CD4-positive, CD25-positive, alpha-beta regulatory T cell (primary cell): ENCODE measurements around the gene CERK. TPM values are rescaled to one million over a fixed set of nuclear protein-coding genes. Genes with fewer than 3 reads are reported as not detected.
A peak's percentile ranks its signal among the peaks of the same experiment; 100 is the strongest.

Experiments used
- ATAC-seq, 2 donors: fragments of 150-1000 bp; cut with Tn5 transposase; one replicate each; pipeline ENCODE4 v1.10.0; 2021; ENCODE audit warnings: low read depth in 2 of 2, moderate number of reproducible peaks in 2 of 2, moderate library complexity in 1 of 2
- DNase-seq, 3 donors: peaks; one replicate each; pipeline versions ENCODE4 v3.0.0 to v3.0.0-alpha.2; 2012 to 2022; ENCODE audit warnings: mixed read lengths in 1 of 3
- H3K27ac ChIP-seq: one replicate; pipeline ENCODE4 v1.7.0; 2013; ENCODE audit warnings: mild to moderate bottlenecking, low read length; ENCODE audit not compliant: insufficient read depth, poor library complexity, severe bottlenecking
- H3K27me3 ChIP-seq: one replicate; pipeline ENCODE4 v1.7.0; 2013; ENCODE audit warnings: low read length; ENCODE audit not compliant: control insufficient read depth, insufficient read depth
- H3K36me3 ChIP-seq: one replicate; pipeline ENCODE4 v1.7.0; 2013; ENCODE audit warnings: mild to moderate bottlenecking, low read length, moderate library complexity; ENCODE audit not compliant: control insufficient read depth, insufficient read depth
- H3K4me1 ChIP-seq: 2 replicates; pipeline ENCODE4 v1.7.0; 2013; ENCODE audit warnings: mild to moderate bottlenecking, low read length; ENCODE audit not compliant: insufficient read depth, control insufficient read depth, poor library complexity, severe bottlenecking
- H3K4me3 ChIP-seq: one replicate; pipeline ENCODE4 v1.7.0; 2013; ENCODE audit warnings: low read depth, mild to moderate bottlenecking, low read length, moderate library complexity
- H3K9me3 ChIP-seq, 2 experiments: 1 replicate in 1 of 2; 2 replicates in 1 of 2; pipeline ENCODE4 v1.7.0; 2013; ENCODE audit warnings: low read length in 2 of 2, mild to moderate bottlenecking in 1 of 2, moderate library complexity in 1 of 2; ENCODE audit not compliant: control insufficient read depth in 2 of 2
- H3K27ac Mint-ChIP-seq, 3 donors: one replicate each; pipeline ENCODE4 v1.8.0; 2020 to 2022; ENCODE audit warnings: mild to moderate bottlenecking in 3 of 3, mixed read lengths in 3 of 3, moderate library complexity in 2 of 3
- H3K27me3 Mint-ChIP-seq: one replicate; pipeline ENCODE4 v1.8.0; 2022; ENCODE audit warnings: mild to moderate bottlenecking, mixed read lengths
- H3K36me3 Mint-ChIP-seq: one replicate; pipeline ENCODE4 v1.8.0; 2020; ENCODE audit warnings: mixed read lengths
- H3K4me1 Mint-ChIP-seq, 4 donors: one replicate each; pipeline ENCODE4 v1.8.0; 2020 to 2022; ENCODE audit warnings: mixed read lengths in 4 of 4, mild to moderate bottlenecking in 1 of 4
- H3K4me3 Mint-ChIP-seq, 4 donors: one replicate each; pipeline ENCODE4 v1.8.0; 2020 to 2022; ENCODE audit warnings: mild to moderate bottlenecking in 4 of 4, mixed read lengths in 4 of 4, moderate library complexity in 3 of 4
- H3K9me3 Mint-ChIP-seq, 7 donors: one replicate each; pipeline ENCODE4 v1.8.0; 2020 to 2022; ENCODE audit warnings: mixed read lengths in 7 of 7, mild to moderate bottlenecking in 3 of 7, moderate library complexity in 2 of 7
- polyA plus RNA-seq, 4 donors: library from polyadenylated mRNA; unstranded; fragments of 300-500 nt; fragmentation: Illumina TruSeq; gene quantifications; one replicate each; pipeline ENCODE4 v1.2.3, GENCODE V29; 2021
- total RNA-seq: library from RNA; stranded (reverse); gene quantifications from one replicate; pipeline ENCODE4 v1.2.3, GENCODE V29; 2022

Gene CERK
- total and polyA plus RNA-seq, 5 donors from 2014 or later: 75.5 to 105 (median 85.3) TPM

GRCh38 chr22:46752286-46752987 lies 14.4 kb upstream of the CERK start:
- peaks cover 34% of the 10 kb centered on the region for H3K4me1 ChIP-seq
- Mint-ChIP-seq H3K4me1 (peaks cover 5 to 39% (median 24%) of the 10 kb centered on the region in 4 donors), H3K4me3 (no peak overlapping the region), H3K36me3 (peaks cover 5% of the 10 kb centered on the region), H3K9me3 (peaks cover 0 to 5% (median 0%) of the 10 kb centered on the region in 7 donors), H3K27ac (peak overlapping the region in 1 of 3 donors; percentile 89), H3K27me3 (no peaks in the 10 kb centered on the region)
- no peak for DNase-seq
- H3K36me3 ChIP-seq: no peaks in the 10 kb centered on the region
- H3K4me3 ChIP-seq: no peak overlapping the region
- ATAC-seq: no peak
- H3K27ac ChIP-seq: no peak overlapping the region
- H3K27me3 ChIP-seq: no peaks in the 10 kb centered on the region
- peaks cover 0 to 11% of the 10 kb centered on the region in 2 experiments for H3K9me3 ChIP-seq

GRCh38 chr22:46750863-46751443 lies 12.9 kb upstream of the CERK start:
- H3K27me3 Mint-ChIP-seq: no peaks in the 10 kb centered on the region

GRCh38 chr22:46750530-46750800 lies 12.4 kb upstream of the CERK start:
- no peaks in the 10 kb centered on the region for H3K36me3 Mint-ChIP-seq
- H3K36me3 ChIP-seq: no peaks in the 10 kb centered on the region
- no peak overlapping the region for H3K4me3 ChIP-seq
- H3K27ac ChIP-seq: peak overlapping the region; percentile 65
- no peak for ATAC-seq
- H3K9me3 ChIP-seq: no peaks in the 10 kb centered on the region
- peak overlapping the region; percentile 94 to 100 (median 96) for H3K27ac Mint-ChIP-seq
- H3K27me3 ChIP-seq: no peaks in the 10 kb centered on the region
- H3K9me3 Mint-ChIP-seq: no peaks in the 10 kb centered on the region
- H3K4me1 ChIP-seq: peaks cover 34% of the 10 kb centered on the region
- no peak for DNase-seq
- no peaks in the 10 kb centered on the region for H3K27me3 Mint-ChIP-seq
- H3K4me3 Mint-ChIP-seq: peak overlapping the region in 2 of 4 donors; percentile 69 to 83
- H3K4me1 Mint-ChIP-seq: peaks cover 5 to 39% (median 20%) of the 10 kb centered on the region in 4 donors

More at GRCh38 chr22:46750863-46751443, 12.9 kb upstream of the CERK start:
- Histone ChIP-seq H3K4me3 (no peak overlapping the region), H3K27ac (no peak overlapping the region), H3K4me1 (peaks cover 34% of the 10 kb centered on the region), H3K27me3 (no peaks in the 10 kb centered on the region), H3K36me3 (no peaks in the 10 kb centered on the region), H3K9me3 (peaks cover 0 to 2% of the 10 kb centered on the region in 2 experiments)
- Mint-ChIP-seq H3K4me3 (no peak overlapping the region), H3K27ac (peak overlapping the region; percentile 94 to 100 (median 96)), H3K9me3 (no peaks in the 10 kb centered on the region), H3K36me3 (no peaks in the 10 kb centered on the region), H3K4me1 (peaks cover 5 to 39% (median 20%) of the 10 kb centered on the region in 4 donors)
- ATAC-seq (no peak), DNase-seq (no peak)

- Mint-ChIP-seq H3K9me3 (no peaks in the 10 kb centered on the region), H3K4me3 (peak overlapping the region; percentile 78 to 87 (median 83)), H3K27ac (peak overlapping the region; percentile 94 to 100 (median 96)), H3K36me3 (no peaks in the 10 kb centered on the region), H3K27me3 (no peaks in the 10 kb centered on the region), H3K4me1 (peaks cover 5 to 39% (median 20%) of the 10 kb centered on the region in 4 donors)
- no peaks in the 10 kb centered on the region for H3K27me3 ChIP-seq
- H3K4me1 ChIP-seq: peaks cover 34% of the 10 kb centered on the region
- ATAC-seq (no peak), DNase-seq (no peak)
- no peaks in the 10 kb centered on the region for H3K9me3 ChIP-seq
- H3K36me3 ChIP-seq: no peaks in the 10 kb centered on the region
- peak overlapping the region; percentile 65 for H3K27ac ChIP-seq
- H3K4me3 ChIP-seq: peak overlapping the region; percentile 72
These were observed 11.9 kb upstream of the CERK start for GRCh38 chr22:46749682-46750529.

- H3K4me1 ChIP-seq: peaks cover 29% of the 10 kb centered on the region
- Mint-ChIP-seq H3K27ac (peak overlapping the region; percentile 94 to 100 (median 96)), H3K27me3 (no peaks in the 10 kb centered on the region), H3K9me3 (no peaks in the 10 kb centered on the region), H3K4me3 (peak overlapping the region; percentile 78 to 87 (median 83)), H3K4me1 (peaks cover 5 to 35% (median 19%) of the 10 kb centered on the region in 4 donors), H3K36me3 (no peaks in the 10 kb centered on the region)
- H3K9me3 ChIP-seq: no peaks in the 10 kb centered on the region
- ATAC-seq (peak; percentile 94 to 96), DNase-seq (peak in 2 of 3 donors; percentile 66 to 91)
- H3K36me3 ChIP-seq: no peaks in the 10 kb centered on the region
- peak overlapping the region; percentile 65 for H3K27ac ChIP-seq
- no peaks in the 10 kb centered on the region for H3K27me3 ChIP-seq
- H3K4me3 ChIP-seq: peak overlapping the region; percentile 72
These were observed 11.0 kb upstream of the CERK start for GRCh38 chr22:46748908-46749675.

- Histone ChIP-seq H3K4me3 (no peak overlapping the region), H3K27ac (peak overlapping the region; percentile 65)
These were observed 10.3 kb upstream of the CERK start for GRCh38 chr22:46748206-46748907.

More at GRCh38 chr22:46748206-46748907, 10.3 kb upstream of the CERK start:
- no peaks in the 10 kb centered on the region for H3K27me3 Mint-ChIP-seq
- H3K4me1 Mint-ChIP-seq: peaks cover 5 to 31% (median 19%) of the 10 kb centered on the region in 4 donors
- H3K36me3 Mint-ChIP-seq: no peaks in the 10 kb centered on the region
- ATAC-seq (no peak), DNase-seq (no peak)
- Histone ChIP-seq H3K9me3 (no peaks in the 10 kb centered on the region), H3K4me1 (peaks cover 28% of the 10 kb centered on the region), H3K27me3 (no peaks in the 10 kb centered on the region), H3K36me3 (no peaks in the 10 kb centered on the region)
- no peaks in the 10 kb centered on the region for H3K9me3 Mint-ChIP-seq
- peak overlapping the region; percentile 94 to 100 (median 96) for H3K27ac Mint-ChIP-seq
- peak overlapping the region in 1 of 4 donors; percentile 83 for H3K4me3 Mint-ChIP-seq
